ENCODE measurements around the gene PIK3R2. TPM values are rescaled to one million over a fixed set of nuclear protein-coding genes. Genes with fewer than 3 reads are reported as not detected.
A peak's percentile ranks its signal among the peaks of the same experiment; 100 is the strongest.

The PIK3R2 gene
- total and polyA plus RNA-seq, 2 of the 13 experiments (the other 11 are each of a cell fraction or from before 2014, with no cell fraction given), result 18.6 to 25.3 TPM

DNA sequence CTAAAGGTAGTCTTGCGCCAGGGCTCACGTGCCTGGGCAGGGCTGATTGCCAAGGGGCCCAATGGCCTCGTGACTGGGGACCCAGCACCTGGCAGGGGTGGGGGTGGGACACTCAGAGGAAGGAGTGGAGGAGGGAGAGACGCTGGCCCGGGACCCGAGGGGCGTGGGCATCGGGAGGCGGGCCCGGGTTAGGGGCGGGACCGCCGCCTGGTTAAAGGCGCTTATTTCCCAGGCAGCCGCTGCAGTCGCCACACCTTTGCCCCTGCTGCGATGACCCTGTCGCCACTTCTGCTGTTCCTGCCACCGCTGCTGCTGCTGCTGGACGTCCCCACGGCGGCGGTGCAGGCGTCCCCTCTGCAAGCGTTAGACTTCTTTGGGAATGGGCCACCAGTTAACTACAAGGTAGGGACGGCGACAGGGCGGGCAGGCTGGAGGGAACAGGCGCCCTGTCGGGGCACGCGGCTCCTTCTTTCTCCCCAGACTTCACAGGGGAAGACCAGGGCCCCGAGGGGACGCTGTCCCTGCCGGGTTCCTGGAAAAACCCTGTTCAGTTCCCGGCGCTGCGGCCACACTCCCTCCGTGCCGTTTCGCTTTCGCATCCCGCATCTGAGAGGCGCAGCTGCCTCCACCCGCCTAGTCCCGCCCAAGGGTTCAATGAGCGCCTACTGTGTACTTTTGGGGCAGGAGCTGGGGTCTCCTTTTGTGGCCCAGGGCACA, 20.8 kb downstream of the PIK3R2 start, which contains the start of gene IFI30 (continued):
- TF ChIP-seq, protein P1, sequence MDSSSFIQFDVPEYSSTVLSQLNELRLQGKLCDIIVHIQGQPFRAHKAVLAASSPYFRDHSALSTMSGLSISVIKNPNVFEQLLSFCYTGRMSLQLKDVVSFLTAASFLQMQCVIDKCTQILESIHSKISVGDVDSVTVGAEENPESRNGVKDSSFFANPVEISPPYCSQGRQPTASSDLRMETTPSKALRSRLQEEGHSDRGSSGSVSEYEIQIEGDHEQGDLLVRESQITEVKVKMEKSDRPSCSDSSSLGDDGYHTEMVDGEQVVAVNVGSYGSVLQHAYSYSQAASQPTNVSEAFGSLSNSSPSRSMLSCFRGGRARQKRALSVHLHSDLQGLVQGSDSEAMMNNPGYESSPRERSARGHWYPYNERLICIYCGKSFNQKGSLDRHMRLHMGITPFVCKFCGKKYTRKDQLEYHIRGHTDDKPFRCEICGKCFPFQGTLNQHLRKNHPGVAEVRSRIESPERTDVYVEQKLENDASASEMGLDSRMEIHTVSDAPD (CRISPR knock-in tag; IDR thresholded peaks at IDR 0.05), result no peak
- TF ChIP-seq GATAD1 (CRISPR knock-in tag; IDR thresholded peaks at IDR 0.05), result no peak
- TF ChIP-seq, protein P2, sequence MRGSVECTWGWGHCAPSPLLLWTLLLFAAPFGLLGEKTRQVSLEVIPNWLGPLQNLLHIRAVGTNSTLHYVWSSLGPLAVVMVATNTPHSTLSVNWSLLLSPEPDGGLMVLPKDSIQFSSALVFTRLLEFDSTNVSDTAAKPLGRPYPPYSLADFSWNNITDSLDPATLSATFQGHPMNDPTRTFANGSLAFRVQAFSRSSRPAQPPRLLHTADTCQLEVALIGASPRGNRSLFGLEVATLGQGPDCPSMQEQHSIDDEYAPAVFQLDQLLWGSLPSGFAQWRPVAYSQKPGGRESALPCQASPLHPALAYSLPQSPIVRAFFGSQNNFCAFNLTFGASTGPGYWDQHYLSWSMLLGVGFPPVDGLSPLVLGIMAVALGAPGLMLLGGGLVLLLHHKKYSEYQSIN (CRISPR knock-in tag; IDR thresholded peaks at IDR 0.05; ENCODE audit: borderline replicate concordance), result no peak
- no peak for TF ChIP-seq ARNT2 (CRISPR knock-in tag; IDR thresholded peaks at IDR 0.05; ENCODE audit: low read depth)
- TF ChIP-seq ZNF724P (CRISPR knock-in tag; IDR thresholded peaks at IDR 0.05; ENCODE audit: borderline replicate concordance), result no peak
- no peak for TF ChIP-seq ZNF234 (CRISPR knock-in tag; conservative IDR thresholded peaks at IDR 0.05)
- TF ChIP-seq, protein P3, sequence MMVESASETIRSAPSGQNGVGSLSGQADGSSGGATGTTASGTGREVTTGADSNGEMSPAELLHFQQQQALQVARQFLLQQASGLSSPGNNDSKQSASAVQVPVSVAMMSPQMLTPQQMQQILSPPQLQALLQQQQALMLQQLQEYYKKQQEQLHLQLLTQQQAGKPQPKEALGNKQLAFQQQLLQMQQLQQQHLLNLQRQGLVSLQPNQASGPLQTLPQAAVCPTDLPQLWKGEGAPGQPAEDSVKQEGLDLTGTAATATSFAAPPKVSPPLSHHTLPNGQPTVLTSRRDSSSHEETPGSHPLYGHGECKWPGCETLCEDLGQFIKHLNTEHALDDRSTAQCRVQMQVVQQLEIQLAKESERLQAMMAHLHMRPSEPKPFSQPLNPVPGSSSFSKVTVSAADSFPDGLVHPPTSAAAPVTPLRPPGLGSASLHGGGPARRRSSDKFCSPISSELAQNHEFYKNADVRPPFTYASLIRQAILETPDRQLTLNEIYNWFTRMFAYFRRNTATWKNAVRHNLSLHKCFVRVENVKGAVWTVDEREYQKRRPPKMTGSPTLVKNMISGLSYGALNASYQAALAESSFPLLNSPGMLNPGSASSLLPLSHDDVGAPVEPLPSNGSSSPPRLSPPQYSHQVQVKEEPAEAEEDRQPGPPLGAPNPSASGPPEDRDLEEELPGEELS (CRISPR knock-in tag; IDR thresholded peaks at IDR 0.05), result peak; percentile 25
- no peak for TF ChIP-seq SKI (IDR thresholded peaks at IDR 0.05; ENCODE audit: partially characterized antibody)
- TF ChIP-seq, protein P4, sequence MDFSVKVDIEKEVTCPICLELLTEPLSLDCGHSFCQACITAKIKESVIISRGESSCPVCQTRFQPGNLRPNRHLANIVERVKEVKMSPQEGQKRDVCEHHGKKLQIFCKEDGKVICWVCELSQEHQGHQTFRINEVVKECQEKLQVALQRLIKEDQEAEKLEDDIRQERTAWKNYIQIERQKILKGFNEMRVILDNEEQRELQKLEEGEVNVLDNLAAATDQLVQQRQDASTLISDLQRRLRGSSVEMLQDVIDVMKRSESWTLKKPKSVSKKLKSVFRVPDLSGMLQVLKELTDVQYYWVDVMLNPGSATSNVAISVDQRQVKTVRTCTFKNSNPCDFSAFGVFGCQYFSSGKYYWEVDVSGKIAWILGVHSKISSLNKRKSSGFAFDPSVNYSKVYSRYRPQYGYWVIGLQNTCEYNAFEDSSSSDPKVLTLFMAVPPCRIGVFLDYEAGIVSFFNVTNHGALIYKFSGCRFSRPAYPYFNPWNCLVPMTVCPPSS (IDR thresholded peaks at IDR 0.05), result no peak
- no peak for TF ChIP-seq PLRG1 (conservative IDR thresholded peaks at IDR 0.05)
- 0 out of 2 replicates have a peak, but pooled peaks have one; percentile 23 for TF ChIP-seq ZNF773 (CRISPR knock-in tag; IDR thresholded peaks at IDR 0.05; ENCODE audit: borderline replicate concordance)
- 0 out of 2 replicates have a peak, but pooled peaks have one; percentile 28 for TF ChIP-seq ZNF329 (CRISPR knock-in tag; IDR thresholded peaks at IDR 0.05; ENCODE audit: low read depth)
- TF ChIP-seq ZFP90 (CRISPR knock-in tag; IDR thresholded peaks at IDR 0.05; ENCODE audit: borderline replicate concordance), result peak; percentile 93; the same call in 1 of the 2 replicates
- TF ChIP-seq, protein P5, sequence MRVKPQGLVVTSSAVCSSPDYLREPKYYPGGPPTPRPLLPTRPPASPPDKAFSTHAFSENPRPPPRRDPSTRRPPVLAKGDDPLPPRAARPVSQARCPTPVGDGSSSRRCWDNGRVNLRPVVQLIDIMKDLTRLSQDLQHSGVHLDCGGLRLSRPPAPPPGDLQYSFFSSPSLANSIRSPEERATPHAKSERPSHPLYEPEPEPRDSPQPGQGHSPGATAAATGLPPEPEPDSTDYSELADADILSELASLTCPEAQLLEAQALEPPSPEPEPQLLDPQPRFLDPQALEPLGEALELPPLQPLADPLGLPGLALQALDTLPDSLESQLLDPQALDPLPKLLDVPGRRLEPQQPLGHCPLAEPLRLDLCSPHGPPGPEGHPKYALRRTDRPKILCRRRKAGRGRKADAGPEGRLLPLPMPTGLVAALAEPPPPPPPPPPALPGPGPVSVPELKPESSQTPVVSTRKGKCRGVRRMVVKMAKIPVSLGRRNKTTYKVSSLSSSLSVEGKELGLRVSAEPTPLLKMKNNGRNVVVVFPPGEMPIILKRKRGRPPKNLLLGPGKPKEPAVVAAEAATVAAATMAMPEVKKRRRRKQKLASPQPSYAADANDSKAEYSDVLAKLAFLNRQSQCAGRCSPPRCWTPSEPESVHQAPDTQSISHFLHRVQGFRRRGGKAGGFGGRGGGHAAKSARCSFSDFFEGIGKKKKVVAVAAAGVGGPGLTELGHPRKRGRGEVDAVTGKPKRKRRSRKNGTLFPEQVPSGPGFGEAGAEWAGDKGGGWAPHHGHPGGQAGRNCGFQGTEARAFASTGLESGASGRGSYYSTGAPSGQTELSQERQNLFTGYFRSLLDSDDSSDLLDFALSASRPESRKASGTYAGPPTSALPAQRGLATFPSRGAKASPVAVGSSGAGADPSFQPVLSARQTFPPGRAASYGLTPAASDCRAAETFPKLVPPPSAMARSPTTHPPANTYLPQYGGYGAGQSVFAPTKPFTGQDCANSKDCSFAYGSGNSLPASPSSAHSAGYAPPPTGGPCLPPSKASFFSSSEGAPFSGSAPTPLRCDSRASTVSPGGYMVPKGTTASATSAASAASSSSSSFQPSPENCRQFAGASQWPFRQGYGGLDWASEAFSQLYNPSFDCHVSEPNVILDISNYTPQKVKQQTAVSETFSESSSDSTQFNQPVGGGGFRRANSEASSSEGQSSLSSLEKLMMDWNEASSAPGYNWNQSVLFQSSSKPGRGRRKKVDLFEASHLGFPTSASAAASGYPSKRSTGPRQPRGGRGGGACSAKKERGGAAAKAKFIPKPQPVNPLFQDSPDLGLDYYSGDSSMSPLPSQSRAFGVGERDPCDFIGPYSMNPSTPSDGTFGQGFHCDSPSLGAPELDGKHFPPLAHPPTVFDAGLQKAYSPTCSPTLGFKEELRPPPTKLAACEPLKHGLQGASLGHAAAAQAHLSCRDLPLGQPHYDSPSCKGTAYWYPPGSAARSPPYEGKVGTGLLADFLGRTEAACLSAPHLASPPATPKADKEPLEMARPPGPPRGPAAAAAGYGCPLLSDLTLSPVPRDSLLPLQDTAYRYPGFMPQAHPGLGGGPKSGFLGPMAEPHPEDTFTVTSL (CRISPR knock-in tag; IDR thresholded peaks at IDR 0.05; ENCODE audit: borderline replicate concordance), result no peak
- TF ChIP-seq, protein P6, sequence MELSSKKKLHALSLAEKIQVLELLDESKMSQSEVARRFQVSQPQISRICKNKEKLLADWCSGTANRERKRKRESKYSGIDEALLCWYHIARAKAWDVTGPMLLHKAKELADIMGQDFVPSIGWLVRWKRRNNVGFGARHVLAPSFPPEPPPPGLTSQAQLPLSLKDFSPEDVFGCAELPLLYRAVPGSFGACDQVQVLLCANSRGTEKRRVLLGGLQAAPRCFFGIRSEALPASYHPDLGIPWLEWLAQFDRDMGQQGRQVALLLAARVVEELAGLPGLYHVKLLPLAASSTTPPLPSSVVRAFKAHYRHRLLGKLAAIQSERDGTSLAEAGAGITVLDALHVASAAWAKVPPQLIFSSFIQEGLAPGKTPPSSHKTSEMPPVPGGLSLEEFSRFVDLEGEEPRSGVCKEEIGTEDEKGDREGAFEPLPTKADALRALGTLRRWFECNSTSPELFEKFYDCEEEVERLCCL (CRISPR knock-in tag; IDR thresholded peaks at IDR 0.05; ENCODE audit: borderline replicate concordance), result no peak
